H1 (cell line): ENCODE data around the gene RILPL1. TPM values are rescaled to one million over a fixed set of nuclear protein-coding genes. Genes with fewer than 3 reads are reported as not detected.

Source experiments
- CTCF ChIA-PET: fragments of 300-600 bp; sonication (Branson Sonifier 250); formaldehyde crosslinking; loops from one replicate; lab custom pipeline; 2021; ENCODE audit not compliant: partially characterized antibody; lab: Charles Lee
- POLR2A ChIA-PET: fragments of 300-600 bp; sonication (Branson Sonifier 250); formaldehyde crosslinking; loops from one replicate; lab custom pipeline; 2021; ENCODE audit warnings: inconsistent platforms; ENCODE audit not compliant: partially characterized antibody; lab: Charles Lee
- DNase-seq, 2 experiments: peaks; one replicate each; pipeline versions ENCODE4 v3.0.0 to v3.0.0-alpha.2; 2010 to 2022; ENCODE audit warnings: low spot score in 2 of 2, low read depth in 1 of 2, mixed read lengths in 1 of 2
- FAIRE-seq: peaks from 2 replicates; lab custom pipeline; 2011; peaks lifted over from hg19 to GRCh38; lab: Jason Lieb, UNC
- H2AFZ ChIP-seq: 2 replicates; pipeline ENCODE4 v1.8.1; 2012; ENCODE audit warnings: low read length, inconsistent platforms
- H2AK5ac ChIP-seq: 2 replicates; pipeline ENCODE4 v1.6.1; 2013; ENCODE audit warnings: low read depth, low read length
- H2BK120ac ChIP-seq: replicated peaks from 2 replicates; pipeline ENCODE3; 2013; ENCODE audit warnings: low read depth, low read length, inconsistent platforms
- H2BK12ac ChIP-seq: 2 replicates; pipeline ENCODE4 v1.6.1; 2013; ENCODE audit warnings: low read depth, low read length
- H2BK15ac ChIP-seq: 2 replicates; pipeline ENCODE4 v1.6.1; 2013; ENCODE audit warnings: low read length
- H2BK20ac ChIP-seq: 2 replicates; pipeline ENCODE4 v1.6.1; 2013; ENCODE audit warnings: low read length
- H2BK5ac ChIP-seq: 2 replicates; pipeline ENCODE4 v1.6.1; 2013; ENCODE audit warnings: low read depth, low read length
- H3K14ac ChIP-seq: 2 replicates; pipeline ENCODE4 v1.6.1; 2013; ENCODE audit warnings: inconsistent platforms; ENCODE audit not compliant: insufficient read length
- H3K18ac ChIP-seq: 2 replicates; pipeline ENCODE4 v1.6.1; 2013; ENCODE audit warnings: low read length; ENCODE audit errors: extremely low read depth
- H3K23ac ChIP-seq: 2 replicates; pipeline ENCODE4 v1.6.1; 2013; ENCODE audit warnings: inconsistent platforms; ENCODE audit not compliant: insufficient read length
- H3K23me2 ChIP-seq: 2 replicates; pipeline ENCODE4 v1.6.1; 2013; ENCODE audit warnings: low read depth, low read length
- H3K27ac ChIP-seq: 2 replicates; pipeline ENCODE4 v1.6.1; 2011; ENCODE audit warnings: low read depth, low read length, inconsistent platforms
- H3K27me3 ChIP-seq, 4 experiments: replicated peaks in 1 of 4; 1 replicate in 1 of 4; 2 replicates in 3 of 4; pipeline versions ENCODE4 v1.6.1 to v1.8.1; 2011 to 2013; ENCODE audit warnings: low read length in 3 of 4, mild to moderate bottlenecking in 3 of 4, inconsistent platforms in 2 of 4, mixed read lengths in 2 of 4, moderate library complexity in 1 of 4; ENCODE audit not compliant: control insufficient read depth in 3 of 4, insufficient read depth in 3 of 4; ENCODE audit errors: extremely low read depth in 1 of 4
- H3K36me3 ChIP-seq, 4 experiments: 2 replicates each; pipeline versions ENCODE4 v1.6.1 to v1.8.1; 2011 to 2013; ENCODE audit warnings: mild to moderate bottlenecking in 4 of 4, low read length in 3 of 4, moderate library complexity in 2 of 4, control low read depth in 1 of 4, inconsistent platforms in 1 of 4; ENCODE audit not compliant: insufficient read depth in 4 of 4, control insufficient read depth in 2 of 4
- H3K4ac ChIP-seq: replicated peaks from 2 replicates; pipeline ENCODE3; 2013; ENCODE audit warnings: low read length, low read depth, mixed read lengths, inconsistent platforms; ENCODE audit not compliant: insufficient read length
- H3K4me1 ChIP-seq, 4 experiments: replicated peaks in 1 of 4; 1 replicate in 1 of 4; 2 replicates in 3 of 4; pipeline versions ENCODE4 v1.6.1 to v1.8.1; 2011 to 2013; ENCODE audit warnings: low read length in 3 of 4, inconsistent platforms in 2 of 4, mixed read lengths in 1 of 4; ENCODE audit not compliant: insufficient read depth in 4 of 4, control insufficient read depth in 3 of 4
- H3K4me2 ChIP-seq, 2 experiments: 2 replicates each; pipeline versions ENCODE4 v1.6.1 to v1.8.1; 2011 to 2013; ENCODE audit warnings: low read depth in 2 of 2, low read length in 2 of 2, control low read depth in 1 of 2, inconsistent platforms in 1 of 2, mild to moderate bottlenecking in 1 of 2; ENCODE audit not compliant: insufficient read depth in 1 of 2
- H3K4me3 ChIP-seq, 4 experiments: fragments of 200-600, 300-600 bp in 1 of 4; sonication (generic), shearing (Covaris generic), sonication (Bioruptor Twin) in 1 of 4; 2 replicates each; pipeline versions ENCODE4 v1.5.1 to v1.8.1; 2011 to 2016; ENCODE audit warnings: low read length in 4 of 4, low read depth in 3 of 4, control low read depth in 2 of 4, inconsistent platforms in 2 of 4, mild to moderate bottlenecking in 2 of 4, mixed read lengths in 1 of 4, moderate library complexity in 1 of 4; ENCODE audit not compliant: insufficient read depth in 2 of 4; ENCODE audit errors: extremely low read depth in 1 of 4
- H3K56ac ChIP-seq: replicated peaks from 2 replicates; pipeline ENCODE3; 2013; ENCODE audit warnings: low read depth, mild to moderate bottlenecking, mixed read lengths, low read length, inconsistent platforms; ENCODE audit not compliant: insufficient read length
- H3K79me1 ChIP-seq: 2 replicates; pipeline ENCODE4 v1.6.1; 2013; ENCODE audit warnings: low read depth, low read length, control low read depth
- H3K79me2 ChIP-seq, 2 experiments: 2 replicates each; pipeline versions ENCODE4 v1.6.1 to v1.8.1; 2012 to 2013; ENCODE audit warnings: low read length in 2 of 2, mild to moderate bottlenecking in 2 of 2, inconsistent platforms in 1 of 2; ENCODE audit not compliant: insufficient read depth in 2 of 2, control insufficient read depth in 1 of 2
- H3K9ac ChIP-seq, 4 experiments: replicated peaks in 1 of 4; 1 replicate in 1 of 4; 2 replicates in 3 of 4; pipeline versions ENCODE4 v1.6.1 to v1.8.1; 2011 to 2013; ENCODE audit warnings: low read depth in 3 of 4, low read length in 3 of 4, control low read depth in 2 of 4, mild to moderate bottlenecking in 2 of 4, moderate library complexity in 2 of 4, inconsistent platforms in 1 of 4; ENCODE audit errors: extremely low read depth in 1 of 4
- H3K9me3 ChIP-seq, 2 experiments: 2 replicates each; pipeline versions ENCODE4 v1.6.1 to v1.8.1; 2012 to 2013; ENCODE audit warnings: mild to moderate bottlenecking in 2 of 2, moderate library complexity in 2 of 2, control low read depth in 1 of 2, inconsistent platforms in 1 of 2, low read depth in 1 of 2, low read length in 1 of 2, mixed read lengths in 1 of 2; ENCODE audit not compliant: insufficient read depth in 2 of 2
- H4K20me1 ChIP-seq, 2 experiments: replicated peaks in 1 of 2; 2 replicates each; pipeline versions ENCODE3 to v1.8.1; 2011 to 2013; ENCODE audit warnings: inconsistent platforms in 2 of 2, low read length in 2 of 2, mild to moderate bottlenecking in 1 of 2; ENCODE audit not compliant: insufficient read depth in 2 of 2, control insufficient read depth in 1 of 2
- H4K5ac ChIP-seq: 2 replicates; pipeline ENCODE4 v1.6.1; 2013; ENCODE audit warnings: low read length, low read depth, mixed read lengths, inconsistent platforms; ENCODE audit not compliant: insufficient read length
- H4K8ac ChIP-seq: 2 replicates; pipeline ENCODE4 v1.8.0; 2013; ENCODE audit warnings: mild to moderate bottlenecking, moderate library complexity, low read length, inconsistent platforms; ENCODE audit not compliant: insufficient read depth; ENCODE audit errors: extremely low read depth
- H4K91ac ChIP-seq: replicated peaks from 2 replicates; pipeline ENCODE3; 2013; ENCODE audit warnings: low read length, mixed read lengths, inconsistent platforms; ENCODE audit not compliant: insufficient read length
- BCL11A ChIP-seq, 2 experiments: IDR thresholded peaks; one replicate each; pipeline ENCODE4 v1.6.1; 2011; ENCODE audit warnings: low read depth in 2 of 2, low read length in 2 of 2, mild to moderate bottlenecking in 2 of 2
- CTCF ChIP-seq, 3 experiments: IDR thresholded peaks; 1 replicate in 2 of 3; 2 replicates in 1 of 3; pipeline versions ENCODE4 v1.5.1 to v1.6.1; 2011; ENCODE audit warnings: low read length in 3 of 3, mild to moderate bottlenecking in 3 of 3, inconsistent platforms in 2 of 3, low read depth in 1 of 3, moderate library complexity in 1 of 3; ENCODE audit not compliant: insufficient read depth in 1 of 3; ENCODE audit errors: control extremely low read depth in 1 of 3
- RAD21 ChIP-seq, 2 experiments: IDR thresholded peaks in 1 of 2; conservative IDR thresholded peaks in 1 of 2; 2 replicates each; pipeline ENCODE4 v1.6.1; 2011; ENCODE audit warnings: low read depth in 2 of 2, low read length in 2 of 2, improper control_type of control experiment in 1 of 2, inconsistent platforms in 1 of 2, mild to moderate bottlenecking in 1 of 2, moderate library complexity in 1 of 2
- WGBS, 2 experiments: shearing (Covaris generic) in 1 of 2; methylation state at CpG; one replicate each; pipeline versions ENCODE4 v1.1.6 to v1.1.7; 2013 to 2015; ENCODE audit warnings: low lambda C conversion rate in 2 of 2, mixed read lengths in 2 of 2, inconsistent platforms in 1 of 2, low coverage in 1 of 2, missing lambda C conversion rate in 1 of 2; ENCODE audit not compliant: insufficient replicate concordance in 2 of 2, insufficient coverage in 1 of 2, insufficient read length in 1 of 2; ENCODE audit errors: extremely low coverage in 1 of 2, missing lambda C conversion rate in 1 of 2; 5-methylcytosine and 5-hydroxymethylcytosine counted together
- polyA plus RNA-seq, 7 experiments: library from polyadenylated mRNA; depleted of rRNA in 3 of 7; stranded (reverse) in 5 of 7; unstranded in 2 of 7; fragments of >200 nt in 5 of 7; fragments of 200-250 nt in 2 of 7; gene quantifications; 1 replicate in 5 of 7; 2 replicates in 1 of 7; 4 replicates in 1 of 7; pipeline versions ENCODE4 v1.2.1 to v1.2.3, GENCODE V29; 2011 to 2013; ENCODE audit warnings: missing spikeins in 2 of 7, mixed read lengths in 2 of 7
- total RNA-seq: library from RNA; stranded (reverse); fragmentation: NEBNext Ultra II Directional; extraction: Animal tissue kit (Norgen Biotek cat#: 25700); gene quantifications from 2 replicates; pipeline ENCODE4 v1.2.1, GENCODE V29; 2021

Gene RILPL1
- total and polyA plus RNA-seq, 2 of the 8 experiments (the other 6 are each of a cell fraction or from before 2014, with no cell fraction given): 6.7 to 9.4 TPM

DNA sequence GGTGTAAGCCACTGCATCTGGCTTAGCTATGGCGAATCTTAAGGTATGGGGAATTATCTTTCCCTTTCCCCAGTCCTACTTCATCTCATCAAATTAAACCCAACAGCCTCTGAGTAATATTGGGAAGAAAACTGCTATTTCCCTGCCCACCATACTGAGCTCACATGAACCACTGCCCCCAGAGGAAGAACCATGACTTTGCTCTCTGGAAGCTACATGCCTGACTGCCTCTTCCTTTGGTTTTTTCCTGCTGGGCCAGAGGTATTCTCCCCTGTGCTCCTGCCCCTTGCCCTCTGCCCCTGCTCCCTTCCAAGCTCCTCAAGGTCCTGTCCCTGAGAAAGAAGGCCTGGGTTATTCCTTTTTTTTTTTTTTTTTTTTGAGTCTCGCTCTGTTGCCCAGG lies 112.2 kb downstream of the RILPL1 start:
- no peak overlapping the region for H3K4me2 ChIP-seq
- no peak overlapping the region for H3K56ac ChIP-seq
- no peaks in the 10 kb centered on the region for H3K9me3 ChIP-seq
- H3K79me1 ChIP-seq: no peaks in the 10 kb centered on the region
- no peak overlapping the region for H3K9ac ChIP-seq
- 71% methylated on average over 1 of the region's 2 CpGs; no CpG with 5 or more reads in 1 of the 2 experiments for WGBS, 2 experiments
- FAIRE-seq (no peak), DNase-seq (no peak)
- H2BK20ac ChIP-seq: no peak overlapping the region
- no peak overlapping the region for H2BK120ac ChIP-seq
- H3K18ac ChIP-seq: no peak overlapping the region
- H3K27me3 ChIP-seq: no peaks in the 10 kb centered on the region
- POLR2A ChIA-PET: interaction anchor here (1.2 kb wide), 1 partner anchor 56 kb away, joined by 4 read pairs; no protein-coding TSS in a partner anchor
- no peak overlapping the region for H3K4ac ChIP-seq
- H3K23me2 ChIP-seq: no peaks in the 10 kb centered on the region
- TF ChIP-seq BCL11A (IDR thresholded peaks at IDR 0.05; ENCODE audit: low read depth in 2 of 2, low read length in 2 of 2) (no peak), CTCF (IDR thresholded peaks at IDR 0.05; ENCODE audit: control extremely low read depth in 1 of 3, insufficient read depth in 1 of 3, low read depth in 1 of 3, low read length in 3 of 3) (peak in 2 of 3 experiments; percentile 5 to 37; a peak in 1 of 4 replicates), RAD21 (IDR thresholded peaks at IDR 0.05 in 1 of 2, conservative IDR thresholded peaks at IDR 0.05 in 1 of 2; ENCODE audit: low read depth in 2 of 2, low read length in 2 of 2) (0 out of 4 replicates have a peak, but pooled peaks of 1 of the 2 experiments have one; percentile 5)
- H3K23ac ChIP-seq: no peak overlapping the region
- H3K4me1 ChIP-seq: no peaks in the 10 kb centered on the region
- H4K91ac ChIP-seq: no peak overlapping the region
- H3K4me3 ChIP-seq: no peak overlapping the region
- H4K8ac ChIP-seq: no peak overlapping the region
- H4K20me1 ChIP-seq: no peaks in the 10 kb centered on the region
- no peak overlapping the region for H3K14ac ChIP-seq
- no peak overlapping the region for H2BK12ac ChIP-seq
- H2AK5ac ChIP-seq: no peak overlapping the region
- no peak overlapping the region for H3K27ac ChIP-seq
- no peak overlapping the region for H2BK5ac ChIP-seq
- CTCF ChIA-PET: interaction anchor here (0.7 to 2.0 kb wide), 9 partner anchors 9 to 189 kb away, joined by 3 to 12 read pairs (median 4); partner anchors contain the start of genes KMT5A and RILPL2
- no peak overlapping the region for H2AFZ ChIP-seq
- H2BK15ac ChIP-seq: no peak overlapping the region
- H3K36me3 ChIP-seq: no peaks in the 10 kb centered on the region
- H3K79me2 ChIP-seq: no peaks in the 10 kb centered on the region
- no peak overlapping the region for H4K5ac ChIP-seq
